Astrocyte (in vitro differentiated cells and primary cell): Measurements from ENCODE around the gene ABCC3. TPM values are rescaled to one million over a fixed set of nuclear protein-coding genes. Genes with fewer than 3 reads are reported as not detected.

Experiments used
- DNase-seq: peaks from one replicate; pipeline ENCODE4 v3.0.0-alpha.2; 2010; ENCODE audit warnings: low read depth
- FAIRE-seq: peaks from 2 replicates; lab custom pipeline; 2011; peaks lifted over from hg19 to GRCh38; lab: Jason Lieb, UNC
- H2AFZ ChIP-seq: 2 replicates; pipeline ENCODE4 v1.6.0; 2012; ENCODE audit warnings: low read depth, low read length, inconsistent platforms
- H3K27ac ChIP-seq: 2 replicates; pipeline ENCODE4 v1.5.1; 2011; ENCODE audit warnings: low read depth, low read length, inconsistent platforms
- H3K27me3 ChIP-seq: 2 replicates; pipeline ENCODE4 v1.6.0; 2011; ENCODE audit warnings: low read length, inconsistent platforms; ENCODE audit not compliant: insufficient read depth
- H3K36me3 ChIP-seq: 2 replicates; pipeline ENCODE4 v1.5.1; 2011; ENCODE audit warnings: low read length, inconsistent platforms; ENCODE audit not compliant: insufficient read depth
- H3K4me1 ChIP-seq: 2 replicates; pipeline ENCODE4 v1.5.1; 2011; ENCODE audit warnings: low read length, inconsistent platforms; ENCODE audit not compliant: insufficient read depth
- H3K4me2 ChIP-seq: 2 replicates; pipeline ENCODE4 v1.6.0; 2012; ENCODE audit warnings: low read length, inconsistent platforms
- H3K4me3 ChIP-seq: 2 replicates; pipeline ENCODE4 v1.5.1; 2011; ENCODE audit warnings: low read depth, mild to moderate bottlenecking, low read length, inconsistent platforms; ENCODE audit not compliant: insufficient read depth
- H3K79me2 ChIP-seq: 2 replicates; pipeline ENCODE4 v1.6.0; 2012; ENCODE audit warnings: mild to moderate bottlenecking, low read length, inconsistent platforms; ENCODE audit not compliant: insufficient read depth
- H3K9ac ChIP-seq: 2 replicates; pipeline ENCODE4 v1.6.0; 2012; ENCODE audit warnings: mild to moderate bottlenecking, low read length, inconsistent platforms
- H3K9me3 ChIP-seq: 2 replicates; pipeline ENCODE4 v1.5.1; 2012; ENCODE audit warnings: low read depth, mild to moderate bottlenecking, low read length, inconsistent platforms; ENCODE audit not compliant: insufficient read depth
- H4K20me1 ChIP-seq: 2 replicates; pipeline ENCODE4 v1.6.0; 2012; ENCODE audit warnings: low read length, inconsistent platforms; ENCODE audit not compliant: insufficient read depth
- H3K27ac Mint-ChIP-seq: one replicate; pipeline ENCODE4 v1.8.0; 2021; ENCODE audit warnings: mild to moderate bottlenecking, mixed read lengths; ENCODE audit not compliant: unreplicated experiment
- H3K27me3 Mint-ChIP-seq: one replicate; pipeline ENCODE4 v1.8.0; 2021; ENCODE audit warnings: low read depth, mixed read lengths; ENCODE audit not compliant: unreplicated experiment
- H3K36me3 Mint-ChIP-seq: one replicate; pipeline ENCODE4 v1.8.0; 2021; ENCODE audit warnings: low read depth, mixed read lengths; ENCODE audit not compliant: unreplicated experiment
- H3K4me1 Mint-ChIP-seq: one replicate; pipeline ENCODE4 v1.8.0; 2021; ENCODE audit warnings: low read depth, mixed read lengths; ENCODE audit not compliant: unreplicated experiment
- H3K4me3 Mint-ChIP-seq: one replicate; pipeline ENCODE4 v1.8.0; 2021; ENCODE audit warnings: mild to moderate bottlenecking, moderate library complexity, mixed read lengths; ENCODE audit not compliant: unreplicated experiment
- H3K9me3 Mint-ChIP-seq: one replicate; pipeline ENCODE4 v1.8.0; 2021; ENCODE audit warnings: mild to moderate bottlenecking, mixed read lengths; ENCODE audit not compliant: unreplicated experiment
- CTCF ChIP-seq: IDR thresholded peaks from 2 replicates; pipeline ENCODE4 v1.5.1; 2011; ENCODE audit warnings: low read depth, mild to moderate bottlenecking, inconsistent platforms, low read length, moderate library complexity; ENCODE audit not compliant: insufficient read depth
- EZH2 ChIP-seq: IDR thresholded peaks from 2 replicates; pipeline ENCODE4 v1.6.1; 2012; ENCODE audit warnings: mild to moderate bottlenecking, low read length, inconsistent platforms; ENCODE audit not compliant: insufficient read depth
- total RNA-seq: library from RNA; stranded (reverse); gene quantifications from 2 replicates; pipeline ENCODE4 v1.2.1, GENCODE V29; 2021

ABCC3 gene
- total RNA-seq, 1 donor from 2014 or later, result 0.41 TPM

GRCh38 chr17:50585891-50586290 lies 48.8 kb upstream of the ABCC3 start:
- H2AFZ ChIP-seq, result no peak overlapping the region
- H3K27me3 Mint-ChIP-seq, result peaks cover 70% of the 10 kb centered on the region
- no peak overlapping the region for H3K27ac Mint-ChIP-seq
- H3K36me3 ChIP-seq, result no peaks in the 10 kb centered on the region
- H3K27ac ChIP-seq, result no peak overlapping the region
- peaks cover 3% of the 10 kb centered on the region for H3K36me3 Mint-ChIP-seq
- H3K9ac ChIP-seq, result no peak overlapping the region
- H3K27me3 ChIP-seq, result no peaks in the 10 kb centered on the region
- H3K4me3 Mint-ChIP-seq, result no peak overlapping the region
- FAIRE-seq (no peak), DNase-seq (no peak)
- H4K20me1 ChIP-seq, result no peaks in the 10 kb centered on the region
- peaks cover 6% of the 10 kb centered on the region for H3K4me1 Mint-ChIP-seq
- no peak overlapping the region for H3K4me2 ChIP-seq
- no peak overlapping the region for H3K4me3 ChIP-seq
- H3K9me3 ChIP-seq, result no peaks in the 10 kb centered on the region
- TF ChIP-seq EZH2 (no peak), CTCF (no peak)
- peaks cover 5% of the 10 kb centered on the region for H3K4me1 ChIP-seq
- H3K9me3 Mint-ChIP-seq, result peaks cover 10% of the 10 kb centered on the region
- H3K79me2 ChIP-seq, result no peaks in the 10 kb centered on the region

- H3K9ac ChIP-seq, result no peak overlapping the region
- Mint-ChIP-seq H3K4me3 (no peak overlapping the region), H3K4me1 (peaks cover 6% of the 10 kb centered on the region), H3K27me3 (peaks cover 74% of the 10 kb centered on the region), H3K36me3 (peaks cover 3% of the 10 kb centered on the region), H3K9me3 (peaks cover 9% of the 10 kb centered on the region), H3K27ac (no peak overlapping the region)
- TF ChIP-seq CTCF (no peak), EZH2 (no peak)
- H3K4me2 ChIP-seq, result no peak overlapping the region
- H3K27me3 ChIP-seq, result no peaks in the 10 kb centered on the region
- H3K4me1 ChIP-seq, result peaks cover 5% of the 10 kb centered on the region
- no peak overlapping the region for H2AFZ ChIP-seq
- H3K4me3 ChIP-seq, result no peak overlapping the region
- DNase-seq (no peak), FAIRE-seq (no peak)
- H3K27ac ChIP-seq, result no peak overlapping the region
- no peaks in the 10 kb centered on the region for H3K79me2 ChIP-seq
- H3K36me3 ChIP-seq, result no peaks in the 10 kb centered on the region
- H4K20me1 ChIP-seq, result no peaks in the 10 kb centered on the region
- no peaks in the 10 kb centered on the region for H3K9me3 ChIP-seq
Measured at GRCh38 chr17:50586421-50587247, 48.0 kb upstream of the ABCC3 start.

- Histone ChIP-seq H2AFZ (no peak overlapping the region), H3K4me2 (no peak overlapping the region), H3K27me3 (no peaks in the 10 kb centered on the region), H3K9ac (no peak overlapping the region), H3K27ac (no peak overlapping the region), H3K4me1 (peaks cover 5% of the 10 kb centered on the region), H3K79me2 (no peaks in the 10 kb centered on the region), H3K9me3 (no peaks in the 10 kb centered on the region), H4K20me1 (no peaks in the 10 kb centered on the region), H3K4me3 (no peak overlapping the region), H3K36me3 (no peaks in the 10 kb centered on the region)
- Mint-ChIP-seq H3K27me3 (peaks cover 72% of the 10 kb centered on the region), H3K9me3 (peaks cover 2% of the 10 kb centered on the region), H3K4me3 (no peak overlapping the region), H3K4me1 (peaks cover 5% of the 10 kb centered on the region), H3K36me3 (no peaks in the 10 kb centered on the region), H3K27ac (no peak overlapping the region)
- FAIRE-seq (no peak), DNase-seq (no peak)
- TF ChIP-seq EZH2 (no peak), CTCF (no peak)
Measured at GRCh38 chr17:50587571-50587970, 47.1 kb upstream of the ABCC3 start.
